Liver (tissue), 9 donors: ENCODE results near the gene RANGAP1. TPM values are rescaled to one million over a fixed set of nuclear protein-coding genes. Genes with fewer than 3 reads are reported as not detected.
A peak's percentile ranks its signal among the peaks of the same experiment; 100 is the strongest.

Experiments
- DNase-seq: peaks from one replicate; pipeline ENCODE4 v3.0.0-alpha.2; 2017; ENCODE audit warnings: low spot score
- H3K27ac ChIP-seq, 2 donors: one replicate each; pipeline ENCODE4 v1.7.0; 2013; ENCODE audit warnings: inconsistent platforms in 2 of 2, low read length in 2 of 2, control low read depth in 1 of 2, low read depth in 1 of 2, mild to moderate bottlenecking in 1 of 2
- H3K27me3 ChIP-seq, 4 donors: one replicate each; pipeline versions ENCODE4 v1.6.1 to v1.7.0; 2013; ENCODE audit warnings: low read length in 3 of 4, inconsistent platforms in 1 of 4, mild to moderate bottlenecking in 1 of 4, moderate library complexity in 1 of 4; ENCODE audit not compliant: control insufficient read depth in 4 of 4, insufficient read depth in 4 of 4
- H3K36me3 ChIP-seq, 4 donors: one replicate each; pipeline versions ENCODE4 v1.6.1 to v1.7.0; 2013; ENCODE audit warnings: low read length in 3 of 4, mild to moderate bottlenecking in 3 of 4, low read depth in 1 of 4, moderate library complexity in 1 of 4; ENCODE audit not compliant: control insufficient read depth in 4 of 4, insufficient read depth in 3 of 4
- H3K4me1 ChIP-seq, 4 donors: one replicate each; pipeline versions ENCODE4 v1.6.1 to v1.7.0; 2013; ENCODE audit warnings: low read length in 3 of 4, mild to moderate bottlenecking in 3 of 4, moderate library complexity in 1 of 4; ENCODE audit not compliant: control insufficient read depth in 4 of 4, insufficient read depth in 4 of 4
- H3K4me3 ChIP-seq, 3 donors: one replicate each; pipeline versions ENCODE4 v1.6.1 to v1.7.0; 2013; ENCODE audit warnings: low read length in 3 of 3, control low read depth in 1 of 3, low read depth in 1 of 3, mild to moderate bottlenecking in 1 of 3
- H3K9ac ChIP-seq, 2 donors: one replicate each; pipeline ENCODE4 v1.7.0; 2013; ENCODE audit warnings: low read length in 2 of 2, mild to moderate bottlenecking in 2 of 2, moderate library complexity in 2 of 2, control low read depth in 1 of 2, low read depth in 1 of 2
- H3K9me3 ChIP-seq, 4 donors: one replicate each; pipeline versions ENCODE4 v1.6.1 to v1.7.0; 2013; ENCODE audit warnings: low read length in 3 of 4; ENCODE audit not compliant: control insufficient read depth in 4 of 4
- ATF3 ChIP-seq: IDR thresholded peaks from 2 replicates; pipeline ENCODE4 v1.6.1; 2016; ENCODE audit warnings: antibody characterized with exemption
- CTCF ChIP-seq: fragments of 150-350 bp; IDR thresholded peaks from 2 replicates; pipeline ENCODE4 v1.5.1; 2017; ENCODE audit warnings: improper control_type of control experiment, low read depth, low read length; ENCODE audit not compliant: missing input control
- EGR1 ChIP-seq, 2 donors: IDR thresholded peaks; 2 replicates each; pipeline ENCODE4 v1.6.1; 2016 to 2018; ENCODE audit warnings: antibody characterized with exemption in 2 of 2, low read depth in 2 of 2
- FOXA1 ChIP-seq: IDR thresholded peaks from 2 replicates; pipeline ENCODE4 v1.6.1; 2016; ENCODE audit warnings: antibody characterized with exemption
- FOXA2 ChIP-seq: IDR thresholded peaks from 2 replicates; pipeline ENCODE4 v1.6.1; 2016; ENCODE audit warnings: antibody characterized with exemption
- GABPA ChIP-seq, 2 donors: IDR thresholded peaks in 1 of 2; conservative IDR thresholded peaks in 1 of 2; 2 replicates each; pipeline ENCODE4 v1.6.1; 2016; ENCODE audit warnings: antibody characterized with exemption in 2 of 2, mild to moderate bottlenecking in 1 of 2, moderate library complexity in 1 of 2
- HNF4A ChIP-seq, 2 donors: conservative IDR thresholded peaks; 2 replicates each; pipeline ENCODE4 v1.6.1; 2016; ENCODE audit warnings: antibody characterized with exemption in 2 of 2, mild to moderate bottlenecking in 2 of 2
- HNF4G ChIP-seq: IDR thresholded peaks from 2 replicates; pipeline ENCODE4 v1.6.1; 2016; ENCODE audit warnings: antibody characterized with exemption
- JUND ChIP-seq, 2 donors: IDR thresholded peaks; 2 replicates each; pipeline ENCODE4 v1.6.1; 2016; ENCODE audit warnings: antibody characterized with exemption in 2 of 2
- MAX ChIP-seq: IDR thresholded peaks from 2 replicates; pipeline ENCODE4 v1.6.1; 2016; ENCODE audit warnings: antibody characterized with exemption
- NR2F2 ChIP-seq: IDR thresholded peaks from 2 replicates; pipeline ENCODE4 v1.6.1; 2016; ENCODE audit warnings: antibody characterized with exemption
- RAD21 ChIP-seq, 2 donors: IDR thresholded peaks; 2 replicates each; pipeline ENCODE4 v1.6.1; 2016; ENCODE audit warnings: antibody characterized with exemption in 2 of 2, mild to moderate bottlenecking in 2 of 2
- REST ChIP-seq: IDR thresholded peaks from 2 replicates; pipeline ENCODE4 v1.6.1; 2016; ENCODE audit warnings: antibody characterized with exemption, mild to moderate bottlenecking
- RXRA ChIP-seq, 2 donors: IDR thresholded peaks; 2 replicates each; pipeline ENCODE4 v1.6.1; 2017 to 2018; ENCODE audit warnings: antibody characterized with exemption in 2 of 2, mild to moderate bottlenecking in 1 of 2
- SP1 ChIP-seq: IDR thresholded peaks from 2 replicates; pipeline ENCODE4 v1.6.1; 2018; ENCODE audit warnings: antibody characterized with exemption, mild to moderate bottlenecking
- TAF1 ChIP-seq: conservative IDR thresholded peaks from 2 replicates; pipeline ENCODE4 v1.6.1; 2016; ENCODE audit warnings: antibody characterized with exemption, mild to moderate bottlenecking
- YY1 ChIP-seq: IDR thresholded peaks from 2 replicates; pipeline ENCODE4 v1.6.1; 2016; ENCODE audit warnings: antibody characterized with exemption, mild to moderate bottlenecking
- ZBTB33 ChIP-seq: IDR thresholded peaks from 2 replicates; pipeline ENCODE4 v1.6.1; 2016; ENCODE audit warnings: antibody characterized with exemption
- WGBS: extraction: QIAGEN DNeasy Blood & Tissue Kit; methylation state at CpG from one replicate; pipeline ENCODE4 v1.1.7; 2013; 5-methylcytosine and 5-hydroxymethylcytosine counted together
- polyA plus RNA-seq, 2 donors: library from polyadenylated mRNA; stranded (reverse) in 1 of 2; unstranded in 1 of 2; fragments of 200-250 nt in 1 of 2; fragments of >200 nt in 1 of 2; fragmentation: Nextera tagmentation in 1 of 2; extraction: Ambion mirVana in 1 of 2; gene quantifications; one replicate each; pipeline versions ENCODE4 v1.2.1 to v1.2.3, GENCODE V29; 2013 to 2015
- total RNA-seq, 2 donors: library from RNA; depleted of rRNA; stranded (reverse); fragments of >200 nt; gene quantifications; one replicate each; pipeline ENCODE4 v1.2.3, GENCODE V29; 2014
- donor health status: healthy.
- donor health status: healthy.
- donor health status: healthy.
- donor health status: healthy.
- donor health status: healthy.

Gene RANGAP1
- total and polyA plus RNA-seq, 4 donors: 12.0 to 40.3 (median 33.3) TPM

GRCh38 chr22:41300661-41301060, 14.7 kb upstream of the RANGAP1 start:
- TF ChIP-seq REST: no peak
- no peak for TF ChIP-seq RAD21 (IDR thresholded peaks at IDR 0.05)
- TF ChIP-seq MAX: no peak
- no peak for TF ChIP-seq TAF1
- TF ChIP-seq JUND (IDR thresholded peaks at IDR 0.05): no peak
- no peak for TF ChIP-seq EGR1 (IDR thresholded peaks at IDR 0.05; ENCODE audit: low read depth in 2 of 2)
- no peak for TF ChIP-seq RXRA (IDR thresholded peaks at IDR 0.05)
- TF ChIP-seq GABPA (IDR thresholded peaks at IDR 0.05 in 1 of 2, conservative IDR thresholded peaks at IDR 0.05 in 1 of 2): no peak
- no peak for DNase-seq

GRCh38 chr22:41296826-41297667, 11.1 kb upstream of the RANGAP1 start:
- no peak overlapping the region for H3K9ac ChIP-seq

More at GRCh38 chr22:41300661-41301060, 14.7 kb upstream of the RANGAP1 start:
- Histone ChIP-seq H3K27me3 (no peaks in the 10 kb centered on the region), H3K36me3 (no peaks in the 10 kb centered on the region), H3K9ac (peak overlapping the region; percentile 59 to 71), H3K4me1 (peaks cover 2 to 22% (median 14%) of the 10 kb centered on the region in 4 donors), H3K4me3 (peak overlapping the region in 1 of 3 donors; percentile 80), H3K9me3 (no peaks in the 10 kb centered on the region), H3K27ac (peak overlapping the region; percentile 95 to 98)
- WGBS: 62% methylated on average over 7 of the region's 7 CpGs

More at GRCh38 chr22:41296826-41297667, 11.1 kb upstream of the RANGAP1 start:
- no peak for DNase-seq
- WGBS: 95% methylated on average over 9 of the region's 9 CpGs
- Histone ChIP-seq H3K27me3 (no peaks in the 10 kb centered on the region), H3K36me3 (no peaks in the 10 kb centered on the region), H3K9me3 (no peaks in the 10 kb centered on the region), H3K4me1 (peaks cover 1 to 5% (median 5%) of the 10 kb centered on the region in 4 donors), H3K27ac (no peak overlapping the region), H3K4me3 (no peak overlapping the region)
- TF ChIP-seq YY1: no peak
- TF ChIP-seq HNF4G: no peak
- no peak for TF ChIP-seq ATF3
- TF ChIP-seq ZBTB33: no peak
- TF ChIP-seq HNF4A (conservative IDR thresholded peaks at IDR 0.05): no peak
- TF ChIP-seq TAF1: no peak
- TF ChIP-seq RAD21 (IDR thresholded peaks at IDR 0.05): no peak
- no peak for TF ChIP-seq FOXA1
- TF ChIP-seq SP1: no peak
- TF ChIP-seq FOXA2: no peak
- TF ChIP-seq NR2F2: no peak
- no peak for TF ChIP-seq CTCF
